SJSA1 (cell line): ENCODE results near the gene SCARB1. TPM values are rescaled to one million over a fixed set of nuclear protein-coding genes. Genes with fewer than 3 reads are reported as not detected.

ENCODE experiments used
- DNase-seq, 2 experiments: peaks; one replicate each; pipeline ENCODE4 v3.0.0-alpha.2; 2015 to 2020; ENCODE audit warnings: low spot score in 2 of 2, low read depth in 1 of 2
- H3K27ac ChIP-seq: fragments of 250-450 bp; sonication (Bioruptor Pico); 2 replicates; pipeline ENCODE4 v1.5.1; 2020; ENCODE audit warnings: mild to moderate bottlenecking, moderate library complexity
- H3K27me3 ChIP-seq: fragments of 250-450 bp; sonication (Bioruptor Pico); replicated peaks from 2 replicates; pipeline ENCODE4 v1.5.1; 2020; ENCODE audit warnings: mild to moderate bottlenecking, moderate library complexity
- H3K36me3 ChIP-seq: fragments of 250-450 bp; sonication (Bioruptor Pico); 2 replicates; pipeline ENCODE4 v1.5.1; 2020; ENCODE audit warnings: mild to moderate bottlenecking
- H3K4me1 ChIP-seq: fragments of 250-450 bp; sonication (Bioruptor Pico); replicated peaks from 2 replicates; pipeline ENCODE4 v1.6.1; 2021; ENCODE audit warnings: mild to moderate bottlenecking
- H3K4me3 ChIP-seq: fragments of 250-450 bp; sonication (Bioruptor Pico); 2 replicates; pipeline ENCODE4 v1.5.1; 2020; ENCODE audit warnings: mild to moderate bottlenecking
- H3K9me3 ChIP-seq: fragments of 250-450 bp; sonication (Bioruptor Pico); replicated peaks from 2 replicates; pipeline ENCODE4 v1.5.1; 2020; ENCODE audit warnings: mild to moderate bottlenecking
- total RNA-seq: library from RNA; depleted of rRNA; stranded (reverse); fragments of >200 nt; shearing (Covaris generic); gene quantifications from 2 replicates; pipeline ENCODE4 v1.2.3, GENCODE V29; 2014

Gene SCARB1
- total RNA-seq, 1 experiment from 2014 or later: 12.4 TPM

DNA sequence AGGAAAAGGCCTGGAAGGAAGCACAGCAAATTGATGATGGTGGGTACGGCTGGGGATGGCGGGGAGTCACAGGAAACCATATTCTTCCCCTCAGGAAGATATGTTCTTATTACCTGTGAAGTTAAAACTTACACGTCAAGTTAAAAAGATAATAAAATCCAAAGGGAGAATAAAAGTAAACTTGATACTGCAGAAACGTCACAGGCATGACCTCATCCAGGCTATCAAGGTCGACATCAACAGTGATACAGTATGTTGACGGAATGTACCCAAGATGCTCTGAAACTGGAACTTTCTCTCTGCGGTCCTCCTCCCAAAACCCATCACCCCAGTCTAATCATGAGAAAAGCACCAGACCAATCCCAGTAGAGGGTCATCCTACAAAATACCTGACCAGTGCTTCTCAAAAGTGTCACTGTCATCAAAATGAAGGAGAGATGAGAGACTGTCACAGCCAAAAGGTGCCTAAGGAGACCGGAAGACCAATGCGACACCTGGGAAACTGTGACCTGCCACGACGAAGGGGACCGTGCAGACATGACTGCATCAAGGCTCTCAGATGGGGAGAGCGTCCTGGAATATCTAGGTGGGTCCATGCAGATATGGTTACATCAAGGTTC, 74.6 kb downstream of the SCARB1 start:
- Histone ChIP-seq H3K4me3 (no peak overlapping the region), H3K4me1 (peaks cover 6% of the 10 kb centered on the region; the same call in 1 of the 2 replicates), H3K27ac (no peak overlapping the region), H3K36me3 (no peaks in the 10 kb centered on the region), H3K9me3 (no peaks in the 10 kb centered on the region), H3K27me3 (no peaks in the 10 kb centered on the region)
- no peak for DNase-seq

DNA sequence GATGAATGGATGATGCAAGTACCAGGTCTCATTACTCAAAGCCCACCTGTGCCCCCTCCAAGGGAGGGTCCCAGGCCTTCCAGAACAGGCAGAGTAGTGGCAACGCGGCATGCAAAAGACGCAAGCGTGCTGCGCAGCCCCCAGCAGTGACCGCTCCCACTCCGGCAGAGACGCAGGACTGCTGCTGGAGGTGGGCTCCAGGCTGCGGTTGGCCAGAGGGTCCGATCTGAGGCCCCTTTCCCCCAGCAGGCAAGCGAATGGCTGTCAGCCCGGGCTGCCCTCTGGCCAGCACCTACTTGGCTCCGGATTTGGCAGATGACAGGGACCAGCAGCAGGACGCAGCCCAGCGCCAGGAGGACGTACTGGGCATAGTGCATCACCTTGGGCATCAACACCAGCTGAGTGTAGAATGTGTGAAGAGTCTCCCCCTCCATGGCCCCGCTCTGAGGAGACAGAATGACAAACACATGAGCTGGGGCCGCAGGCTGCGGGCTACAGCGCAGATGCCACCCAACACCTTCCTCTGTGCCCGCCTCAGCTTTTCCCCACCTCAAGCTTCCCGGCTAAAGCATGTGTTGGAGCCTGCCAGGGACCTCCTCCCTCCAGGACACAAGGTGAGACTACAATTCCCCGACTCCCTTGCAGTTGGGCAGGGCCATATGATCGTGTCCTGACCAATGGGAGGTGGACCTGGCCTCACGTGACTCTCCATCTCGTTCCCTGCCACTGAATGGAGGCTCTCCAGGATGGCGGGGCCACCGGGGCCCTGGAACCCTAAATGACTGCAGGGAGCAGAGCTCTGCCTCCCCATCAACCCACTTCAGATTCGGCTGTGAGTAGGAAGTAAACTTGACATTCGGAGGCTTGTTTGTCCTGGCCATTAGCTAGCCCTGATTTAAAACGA, 77.4 kb downstream of the SCARB1 start:
- H3K36me3 ChIP-seq: no peaks in the 10 kb centered on the region
- no peak overlapping the region for H3K4me3 ChIP-seq
- H3K27ac ChIP-seq: no peak overlapping the region
- DNase-seq: no peak
- H3K27me3 ChIP-seq: no peaks in the 10 kb centered on the region
- no peaks in the 10 kb centered on the region for H3K4me1 ChIP-seq
- no peaks in the 10 kb centered on the region for H3K9me3 ChIP-seq

DNA sequence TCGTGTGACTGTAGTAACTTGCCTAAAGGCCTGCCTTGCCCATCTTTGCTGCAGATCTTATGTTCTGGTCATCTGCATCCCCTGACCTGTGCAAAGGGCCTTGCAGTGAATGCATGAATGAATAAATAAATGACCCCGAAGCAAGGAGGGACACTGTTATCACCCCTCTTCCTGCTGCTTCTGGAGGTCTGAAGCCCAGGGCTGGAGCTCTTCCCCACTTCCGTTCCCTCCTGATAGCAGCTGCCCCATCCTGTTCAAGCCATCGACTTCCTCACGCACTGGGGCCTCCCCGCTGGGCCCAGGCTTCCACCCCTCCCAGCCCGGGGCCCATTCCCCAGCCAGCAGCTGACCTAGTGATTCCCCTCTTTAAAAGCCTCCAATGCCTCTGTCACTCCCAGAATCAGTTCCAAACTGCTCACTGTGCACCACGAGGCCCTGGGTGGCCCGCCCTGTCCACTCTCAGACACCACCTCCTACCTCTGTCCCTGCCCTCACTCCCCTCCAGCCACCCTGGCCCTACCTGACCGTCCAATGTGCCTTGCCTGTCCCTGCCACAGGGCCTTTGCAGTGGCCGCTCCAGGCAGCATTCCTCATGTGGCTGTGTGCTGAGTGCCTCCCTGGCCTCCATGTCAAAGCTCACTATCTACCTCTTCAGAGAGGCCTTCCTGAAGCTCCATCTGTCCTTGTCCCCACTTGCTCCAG, 78.6 kb downstream of the SCARB1 start:
- no peak overlapping the region for H3K4me3 ChIP-seq
- no peaks in the 10 kb centered on the region for H3K9me3 ChIP-seq
- H3K4me1 ChIP-seq: no peaks in the 10 kb centered on the region
- no peaks in the 10 kb centered on the region for H3K27me3 ChIP-seq
- H3K36me3 ChIP-seq: no peaks in the 10 kb centered on the region
- H3K27ac ChIP-seq: no peak overlapping the region
- no peak for DNase-seq

DNA sequence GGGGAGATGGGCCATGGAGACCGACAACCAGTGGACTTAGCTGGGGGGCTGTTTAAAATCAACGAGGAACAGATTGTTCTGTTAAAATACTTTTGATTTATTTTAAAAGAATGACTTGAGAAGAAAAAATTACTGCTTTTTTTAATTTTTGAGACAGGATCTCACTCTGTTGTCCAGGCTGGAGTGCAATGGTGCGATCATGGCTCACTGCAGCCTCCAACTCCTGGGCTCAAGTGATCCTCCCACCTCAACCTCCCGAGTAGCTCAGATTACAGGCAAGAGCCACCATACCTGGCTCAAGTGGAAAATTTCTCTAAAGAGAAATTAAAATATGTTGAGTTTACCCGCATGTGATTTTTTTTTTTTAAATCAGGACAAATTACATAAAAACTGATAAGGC, 80.6 kb downstream of the SCARB1 start:
- Histone ChIP-seq H3K27me3 (no peaks in the 10 kb centered on the region), H3K4me1 (no peaks in the 10 kb centered on the region), H3K4me3 (no peak overlapping the region), H3K36me3 (no peaks in the 10 kb centered on the region), H3K27ac (no peak overlapping the region), H3K9me3 (no peaks in the 10 kb centered on the region)
- DNase-seq: no peak

DNA sequence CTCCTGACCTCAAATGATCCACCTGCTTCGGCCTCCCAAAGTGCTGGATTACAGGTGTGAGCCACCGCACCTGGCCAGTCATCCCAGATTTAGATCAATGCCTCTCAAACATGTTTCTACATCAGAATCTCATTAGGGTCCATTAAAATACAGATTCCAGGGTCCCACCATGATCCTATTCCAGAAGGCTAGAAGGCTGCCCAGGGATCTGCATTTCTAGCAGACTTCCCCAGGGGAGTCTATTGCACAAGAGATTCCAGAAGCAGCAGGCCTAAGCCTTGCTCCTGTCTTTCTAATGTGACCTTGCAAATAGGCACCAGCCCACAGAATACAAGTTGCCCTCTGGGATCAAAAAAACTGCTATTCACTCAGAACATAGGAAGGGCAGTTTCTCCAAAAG, 81.5 kb downstream of the SCARB1 start:
- Histone ChIP-seq H3K36me3 (no peaks in the 10 kb centered on the region), H3K9me3 (no peaks in the 10 kb centered on the region), H3K27me3 (no peaks in the 10 kb centered on the region), H3K4me3 (no peak overlapping the region), H3K4me1 (no peaks in the 10 kb centered on the region), H3K27ac (no peak overlapping the region)
- no peak for DNase-seq

DNA sequence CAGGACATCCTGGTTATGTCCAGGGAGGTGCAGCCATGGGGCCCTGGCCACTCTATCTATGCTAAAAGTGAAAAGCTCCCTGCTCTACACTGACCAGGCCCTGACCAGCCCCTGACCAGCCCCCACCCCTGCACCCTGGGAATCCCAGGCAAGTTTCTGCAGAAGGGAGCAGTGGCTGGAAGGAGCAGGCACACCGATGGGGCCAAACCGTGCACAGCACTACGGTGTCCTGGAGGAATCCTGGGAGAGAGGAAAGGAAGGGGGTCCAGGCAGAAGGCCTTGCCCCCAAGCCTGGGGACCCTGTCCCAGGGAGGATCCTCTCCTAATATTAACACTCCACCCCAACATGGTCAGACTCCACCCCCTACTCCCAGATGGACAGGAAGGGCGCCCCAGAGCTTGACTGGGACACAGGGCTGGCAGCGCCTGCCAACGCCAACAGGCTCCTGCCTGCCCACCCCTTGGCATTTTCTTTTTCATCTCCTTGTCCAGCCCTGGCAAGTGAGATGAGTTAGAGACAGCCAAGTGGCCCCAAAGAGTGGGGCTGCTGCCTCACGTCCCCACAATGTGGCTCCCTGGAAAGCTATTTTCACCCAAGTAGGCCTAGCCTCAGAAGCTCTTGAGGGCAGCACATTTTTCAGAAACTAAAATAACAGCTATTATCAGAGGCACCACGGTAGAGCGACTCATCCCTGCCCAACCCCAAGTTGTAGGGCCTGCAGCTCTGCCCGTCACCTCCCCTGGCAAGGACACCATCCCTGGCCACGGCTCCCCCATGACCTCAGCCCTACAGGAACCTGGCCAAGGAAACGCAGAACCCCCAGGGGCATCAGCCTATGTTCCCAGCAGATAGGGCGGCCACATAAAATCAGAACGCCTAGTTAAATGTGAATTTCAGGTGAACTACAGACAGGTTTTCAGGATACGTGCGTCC, 82.6 kb downstream of the SCARB1 start:
- Histone ChIP-seq H3K4me3 (no peak overlapping the region), H3K4me1 (peaks cover 9% of the 10 kb centered on the region), H3K27ac (no peak overlapping the region), H3K9me3 (no peaks in the 10 kb centered on the region), H3K27me3 (no peaks in the 10 kb centered on the region), H3K36me3 (no peaks in the 10 kb centered on the region)
- no peak for DNase-seq

DNA sequence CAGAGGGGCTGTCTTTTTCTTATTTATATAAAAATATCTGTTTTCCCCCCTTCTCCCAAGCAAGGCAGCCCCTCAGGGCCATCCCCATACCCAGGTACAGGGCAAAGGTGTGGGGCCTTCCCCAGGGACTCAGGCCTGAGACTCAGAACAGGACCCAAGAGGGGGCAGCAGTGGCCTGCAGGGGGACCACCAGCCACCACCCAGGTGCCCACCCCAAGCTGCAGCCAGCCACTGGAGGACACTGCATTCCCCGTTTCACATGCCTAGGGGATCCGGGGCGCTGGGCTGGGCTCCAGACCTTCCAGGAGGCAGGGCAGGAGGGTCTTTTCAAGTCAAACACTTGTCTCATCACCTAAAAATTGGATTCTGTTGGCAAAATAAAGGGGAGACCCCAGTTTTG, 83.3 kb downstream of the SCARB1 start:
- no peaks in the 10 kb centered on the region for H3K27me3 ChIP-seq
- no peak overlapping the region for H3K27ac ChIP-seq
- no peak for DNase-seq
- H3K4me1 ChIP-seq: peaks cover 15% of the 10 kb centered on the region
- no peaks in the 10 kb centered on the region for H3K9me3 ChIP-seq
- H3K4me3 ChIP-seq: no peak overlapping the region
- no peaks in the 10 kb centered on the region for H3K36me3 ChIP-seq

DNA sequence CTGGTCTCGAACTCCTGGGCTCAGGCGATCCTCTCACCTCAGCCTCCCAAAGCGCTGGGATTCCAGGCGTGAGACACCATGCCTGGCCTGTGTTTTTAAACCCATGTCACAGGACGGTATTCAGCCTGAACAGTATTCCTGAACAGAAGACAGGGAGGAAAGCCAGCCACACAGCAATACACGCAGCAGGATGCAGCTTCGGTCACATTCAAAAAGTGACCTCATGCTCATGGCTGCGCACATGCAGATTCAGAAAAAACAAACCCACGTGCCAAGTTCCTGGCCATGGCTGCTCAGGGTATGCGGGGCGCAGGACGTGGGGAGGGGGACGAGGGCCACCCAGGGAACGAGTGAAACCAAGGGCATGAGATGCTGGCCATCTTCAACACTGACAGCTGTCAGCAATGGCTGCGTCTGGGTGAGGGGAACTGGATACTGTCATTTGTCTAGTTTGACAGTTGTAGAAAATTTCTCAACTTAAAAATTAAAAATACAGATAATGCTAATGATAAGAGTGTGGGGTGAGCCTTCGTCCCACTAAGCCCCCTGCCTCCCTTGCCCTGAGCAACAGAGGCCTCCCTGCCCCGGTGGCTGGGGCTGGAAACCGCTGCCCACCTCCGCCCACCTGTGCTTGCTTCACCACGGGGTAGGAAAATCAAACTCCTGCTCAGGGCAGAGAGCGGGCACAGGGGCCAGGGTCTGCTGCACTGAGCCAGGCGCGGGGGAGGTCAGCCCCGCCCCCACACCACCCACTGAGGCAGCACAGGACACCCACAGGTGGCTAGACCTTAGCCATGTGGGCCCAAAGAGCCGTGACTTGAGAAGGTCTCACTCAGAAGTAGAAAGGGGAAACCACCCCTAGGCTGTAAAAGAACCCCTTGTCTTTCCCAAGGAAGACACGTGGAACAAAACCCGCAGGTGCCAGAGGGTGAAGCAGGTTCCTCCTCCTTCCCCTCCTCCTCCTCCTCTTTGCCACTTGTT, 84.2 kb downstream of the SCARB1 start:
- H3K27ac ChIP-seq: no peak overlapping the region
- no peak for DNase-seq
- H3K4me3 ChIP-seq: no peak overlapping the region
- H3K9me3 ChIP-seq: no peaks in the 10 kb centered on the region
- no peaks in the 10 kb centered on the region for H3K36me3 ChIP-seq
- no peaks in the 10 kb centered on the region for H3K27me3 ChIP-seq
- H3K4me1 ChIP-seq: peaks cover 24% of the 10 kb centered on the region

DNA sequence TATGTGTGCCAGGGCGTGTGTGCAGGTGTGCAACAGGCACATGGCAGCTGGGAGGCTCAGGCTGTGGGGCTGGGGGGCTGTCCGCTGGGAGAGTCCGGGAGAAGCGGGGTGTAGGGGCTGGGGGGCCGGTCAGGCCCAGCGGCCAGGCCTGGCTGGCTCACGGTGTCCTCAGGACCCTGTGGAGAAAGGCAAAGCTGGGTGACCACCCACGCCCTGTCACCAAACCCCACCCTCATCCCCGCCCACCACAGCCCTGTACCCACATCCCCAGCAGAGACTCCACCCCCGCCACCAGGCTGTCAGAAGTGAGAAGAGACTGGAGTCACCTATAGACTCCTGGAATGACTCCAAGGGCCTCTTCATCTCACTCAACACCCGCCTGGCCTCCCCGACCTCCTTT, 85.3 kb downstream of the SCARB1 start:
- Histone ChIP-seq H3K27ac (no peak overlapping the region), H3K36me3 (no peaks in the 10 kb centered on the region), H3K27me3 (no peaks in the 10 kb centered on the region), H3K4me1 (peaks cover 29% of the 10 kb centered on the region), H3K9me3 (no peaks in the 10 kb centered on the region), H3K4me3 (no peak overlapping the region)
- no peak for DNase-seq

DNA sequence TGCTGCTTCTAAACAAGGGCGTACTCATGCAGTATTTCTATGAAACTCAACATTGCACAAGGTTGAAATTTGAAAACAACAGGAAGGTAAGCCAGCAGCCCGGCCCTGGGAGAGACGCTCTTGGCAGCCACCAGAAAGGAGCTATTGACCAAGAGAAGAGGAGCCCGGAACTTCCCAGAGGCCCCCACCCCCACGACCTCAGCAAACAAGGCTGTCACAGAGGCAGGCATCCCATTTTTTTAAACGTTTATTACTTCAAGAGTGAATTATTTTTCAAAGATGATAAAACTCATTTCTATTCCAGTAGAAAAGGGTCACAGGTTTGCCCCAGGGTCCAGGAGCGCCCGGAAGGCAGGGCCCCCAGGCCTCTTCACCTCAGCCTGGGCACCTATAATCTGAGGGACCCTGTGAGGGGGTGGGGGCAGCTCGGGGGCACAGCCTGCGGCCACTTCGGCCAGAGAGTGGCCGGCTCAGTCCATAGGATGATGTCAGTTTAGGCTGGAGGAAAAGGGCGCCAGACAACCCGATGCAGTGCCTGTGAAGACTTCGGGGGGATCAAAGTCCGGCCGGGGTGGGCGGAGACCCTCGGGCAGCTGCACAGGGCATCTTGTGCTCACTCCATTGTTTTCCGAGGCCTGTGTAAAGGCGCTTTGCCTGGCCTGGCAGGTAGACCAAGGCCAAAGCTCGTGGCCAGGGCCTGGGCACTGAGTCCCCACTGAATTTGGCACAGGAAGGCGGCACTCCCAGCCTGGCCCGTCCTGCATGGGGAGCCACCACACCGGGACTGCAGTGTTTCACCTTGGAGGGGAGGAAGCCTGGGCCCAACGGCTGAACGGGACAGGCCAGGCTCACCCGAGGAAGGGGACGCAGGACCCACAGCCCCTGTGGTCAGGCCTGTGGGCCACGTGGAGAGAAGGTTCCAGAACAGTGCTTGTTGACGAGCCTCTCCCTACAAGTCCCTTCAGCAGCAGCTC, 86.0 kb downstream of the SCARB1 start:
- H3K4me1 ChIP-seq: peaks cover 29% of the 10 kb centered on the region
- H3K4me3 ChIP-seq: no peak overlapping the region
- H3K27ac ChIP-seq: no peak overlapping the region
- H3K36me3 ChIP-seq: no peaks in the 10 kb centered on the region
- H3K9me3 ChIP-seq: no peaks in the 10 kb centered on the region
- no peaks in the 10 kb centered on the region for H3K27me3 ChIP-seq
- no peak for DNase-seq

DNA sequence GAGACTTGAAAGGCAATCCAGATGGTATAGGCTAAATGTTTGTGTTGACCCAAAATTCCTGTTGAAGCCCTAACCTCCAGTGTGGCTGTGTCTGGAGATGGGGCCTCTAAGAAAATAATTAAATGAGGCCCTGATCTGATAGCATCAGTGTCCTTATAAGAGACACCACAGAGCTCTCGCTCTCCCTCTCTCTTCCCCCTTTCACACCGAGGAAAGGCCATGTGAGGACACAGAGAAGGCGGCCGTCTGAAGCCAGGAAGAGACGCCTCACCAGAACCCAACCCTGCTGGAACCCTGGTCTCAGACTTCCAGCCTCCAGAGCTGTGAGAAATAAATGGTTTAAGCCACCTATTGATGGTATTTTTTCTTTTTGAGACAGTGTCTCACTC, 87.5 kb downstream of the SCARB1 start:
- DNase-seq: peak in 1 of 2 experiments; percentile 79
- peaks cover 40% of the 10 kb centered on the region for H3K4me1 ChIP-seq
- H3K27ac ChIP-seq: peak overlapping the region; percentile 38
- H3K9me3 ChIP-seq: no peaks in the 10 kb centered on the region
- H3K27me3 ChIP-seq: no peaks in the 10 kb centered on the region
- H3K36me3 ChIP-seq: no peaks in the 10 kb centered on the region
- H3K4me3 ChIP-seq: no peak overlapping the region
